Activated CD8-positive, alpha-beta T cell treated with anti-CD3 and anti-CD28 coated beads, Interleukin-2, amount 10 ng/mL, durations not matched to agents 7 days and 5 days (primary cell): ENCODE measurements around the gene TTC23. TPM values are rescaled to one million over a fixed set of nuclear protein-coding genes. Genes with fewer than 3 reads are reported as not detected.

ENCODE experiments used
- ATAC-seq: fragments of 150-1000 bp; cut with Tn5 transposase; one replicate; pipeline ENCODE4 v1.10.0; 2021; ENCODE audit warnings: moderate library complexity
- CTCF ChIA-PET: fragments of 350-600 bp; sonication (Branson Sonifier 250); formaldehyde crosslinking; loops from one replicate; lab custom pipeline; 2021; ENCODE audit warnings: antibody characterized with exemption; lab: Charles Lee
- POLR2A ChIA-PET: fragments of 350-600 bp; sonication (Branson Sonifier 250); formaldehyde crosslinking; loops from one replicate; lab custom pipeline; 2021; ENCODE audit warnings: antibody characterized with exemption; lab: Charles Lee
- DNase-seq: peaks from one replicate; pipeline ENCODE4 v3.0.0-alpha.2; 2020
- H3K27ac Mint-ChIP-seq: one replicate; pipeline ENCODE4 v1.8.0; 2021; ENCODE audit warnings: mild to moderate bottlenecking, mixed read lengths
- H3K27me3 Mint-ChIP-seq: one replicate; pipeline ENCODE4 v1.8.0; 2021; ENCODE audit warnings: low read depth, mixed read lengths
- H3K36me3 Mint-ChIP-seq: one replicate; pipeline ENCODE4 v1.8.0; 2021; ENCODE audit warnings: low read depth, mixed read lengths
- H3K4me1 Mint-ChIP-seq: one replicate; pipeline ENCODE4 v1.8.0; 2021; ENCODE audit warnings: low read depth, mixed read lengths
- H3K4me3 Mint-ChIP-seq: one replicate; pipeline ENCODE4 v1.8.0; 2021; ENCODE audit warnings: mild to moderate bottlenecking, mixed read lengths
- H3K9me3 Mint-ChIP-seq: one replicate; pipeline ENCODE4 v1.8.0; 2022; ENCODE audit warnings: mixed read lengths; ENCODE audit not compliant: insufficient read depth
- total RNA-seq, 2 experiments: library from RNA; stranded (reverse); gene quantifications; one replicate each; pipeline ENCODE4 v1.2.3, GENCODE V29; 2021

TTC23 gene
- total RNA-seq, 2 experiments from 2014 or later, result 0.65 to 0.82 TPM

DNA sequence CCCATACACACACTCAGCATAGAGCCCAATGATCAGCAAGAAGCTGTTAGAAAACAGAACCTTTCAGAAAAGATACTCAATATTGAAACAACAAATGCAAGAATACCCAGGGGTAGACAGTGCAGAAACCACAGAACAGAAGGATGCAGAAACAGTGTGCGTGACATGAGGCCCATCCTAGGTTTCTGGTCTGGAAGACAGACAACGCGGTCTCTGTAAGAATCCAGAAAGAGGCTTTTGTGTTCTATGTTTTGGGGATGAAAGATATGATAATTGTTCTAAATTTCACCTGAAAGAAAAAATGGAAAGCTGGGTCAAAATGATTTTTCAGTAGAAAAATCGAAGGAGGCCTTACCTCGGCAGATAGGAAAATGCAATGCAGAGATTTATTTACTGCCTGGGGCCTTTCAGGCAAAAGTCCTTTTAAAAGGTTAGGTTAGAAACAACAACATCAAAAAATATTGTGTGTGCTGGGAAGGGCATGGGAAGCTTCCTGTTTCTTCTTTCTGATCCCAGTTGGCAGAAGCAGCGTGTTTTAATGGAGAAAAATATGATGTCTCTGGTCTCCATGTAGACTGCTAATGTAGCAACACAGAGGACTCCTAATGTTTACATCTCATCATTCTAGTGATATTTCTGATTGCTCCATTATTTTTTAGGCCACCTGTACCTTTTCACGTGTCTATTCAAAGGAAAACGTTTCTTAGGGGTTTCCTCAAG lies 127.5 kb downstream of the TTC23 start:
- POLR2A ChIA-PET, result no interaction called here
- Mint-ChIP-seq H3K4me3 (no peak overlapping the region), H3K27me3 (no peaks in the 10 kb centered on the region), H3K27ac (no peak overlapping the region), H3K9me3 (no peaks in the 10 kb centered on the region), H3K4me1 (no peaks in the 10 kb centered on the region), H3K36me3 (no peaks in the 10 kb centered on the region)
- CTCF ChIA-PET, result no interaction called here
- no peak for DNase-seq
- ATAC-seq, result no peak

DNA sequence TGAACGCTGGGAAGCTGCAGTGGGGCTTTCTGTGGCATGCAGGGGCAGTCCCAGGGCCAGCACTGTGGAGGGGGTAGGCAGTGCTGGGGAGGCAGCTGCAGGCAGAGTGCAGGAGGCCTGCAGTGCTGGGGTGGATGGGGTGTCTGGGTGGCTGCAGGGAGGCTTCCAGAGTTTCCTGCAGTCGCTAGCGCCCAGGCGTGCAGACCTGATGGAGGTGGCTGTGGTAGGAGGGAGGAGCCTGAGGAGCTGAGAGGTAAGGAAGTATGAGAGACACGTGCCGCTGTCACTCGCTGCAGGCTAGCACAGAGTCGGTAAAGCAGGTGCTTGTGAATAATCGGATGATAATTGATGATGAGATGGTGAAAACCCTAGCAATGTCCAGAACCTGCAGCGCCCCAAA lies 128.2 kb downstream of the TTC23 start:
- Mint-ChIP-seq H3K9me3 (no peaks in the 10 kb centered on the region), H3K4me1 (no peaks in the 10 kb centered on the region), H3K27ac (no peak overlapping the region), H3K36me3 (no peaks in the 10 kb centered on the region), H3K4me3 (no peak overlapping the region), H3K27me3 (no peaks in the 10 kb centered on the region)
- DNase-seq (no peak), ATAC-seq (no peak)
- ChIA-PET CTCF (no interaction called here), POLR2A (no interaction called here)

DNA sequence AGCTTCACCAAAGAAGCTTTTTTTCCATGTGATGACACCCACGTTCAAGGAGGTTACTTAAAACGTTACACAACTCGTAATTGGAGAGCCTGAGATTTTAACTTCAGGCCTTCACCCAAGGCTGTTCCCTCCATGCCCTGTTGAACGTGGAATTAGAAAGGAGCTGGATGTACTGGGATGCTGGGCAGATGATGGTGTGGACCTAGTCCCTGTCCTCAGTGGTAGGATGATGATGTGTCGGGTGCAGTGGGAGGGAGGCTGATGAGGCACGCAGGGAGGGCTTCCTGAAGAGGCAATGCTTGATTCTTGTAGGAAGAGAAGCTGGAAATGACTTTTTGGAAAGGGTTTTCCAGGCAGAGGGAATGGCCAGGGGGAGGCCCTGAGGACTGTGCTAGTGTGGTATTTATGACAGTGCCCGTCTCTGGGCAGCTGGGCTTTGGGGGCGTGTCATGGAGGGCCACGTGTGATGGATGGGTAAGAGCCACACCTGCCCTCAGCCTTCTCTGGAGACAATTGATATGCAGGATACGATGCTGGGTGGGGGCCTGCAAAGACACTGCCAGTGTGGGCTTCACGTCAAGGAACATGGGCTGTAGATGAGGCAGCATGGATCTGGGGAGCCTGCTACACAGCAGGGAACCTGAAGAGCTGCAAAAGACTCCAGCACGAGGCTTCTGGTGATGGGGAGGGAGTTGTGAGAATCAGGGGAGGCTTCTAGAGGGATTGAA lies 129.2 kb downstream of the TTC23 start:
- no peak for DNase-seq
- CTCF ChIA-PET, result interaction anchor here (1.0 kb wide), 1 partner anchor 19 kb away, joined by 4 read pairs; no protein-coding TSS in a partner anchor
- Mint-ChIP-seq H3K27ac (no peak overlapping the region), H3K4me3 (no peak overlapping the region), H3K27me3 (no peaks in the 10 kb centered on the region), H3K36me3 (no peaks in the 10 kb centered on the region), H3K4me1 (no peaks in the 10 kb centered on the region), H3K9me3 (no peaks in the 10 kb centered on the region)
- ATAC-seq, result no peak
- POLR2A ChIA-PET, result no interaction called here

DNA sequence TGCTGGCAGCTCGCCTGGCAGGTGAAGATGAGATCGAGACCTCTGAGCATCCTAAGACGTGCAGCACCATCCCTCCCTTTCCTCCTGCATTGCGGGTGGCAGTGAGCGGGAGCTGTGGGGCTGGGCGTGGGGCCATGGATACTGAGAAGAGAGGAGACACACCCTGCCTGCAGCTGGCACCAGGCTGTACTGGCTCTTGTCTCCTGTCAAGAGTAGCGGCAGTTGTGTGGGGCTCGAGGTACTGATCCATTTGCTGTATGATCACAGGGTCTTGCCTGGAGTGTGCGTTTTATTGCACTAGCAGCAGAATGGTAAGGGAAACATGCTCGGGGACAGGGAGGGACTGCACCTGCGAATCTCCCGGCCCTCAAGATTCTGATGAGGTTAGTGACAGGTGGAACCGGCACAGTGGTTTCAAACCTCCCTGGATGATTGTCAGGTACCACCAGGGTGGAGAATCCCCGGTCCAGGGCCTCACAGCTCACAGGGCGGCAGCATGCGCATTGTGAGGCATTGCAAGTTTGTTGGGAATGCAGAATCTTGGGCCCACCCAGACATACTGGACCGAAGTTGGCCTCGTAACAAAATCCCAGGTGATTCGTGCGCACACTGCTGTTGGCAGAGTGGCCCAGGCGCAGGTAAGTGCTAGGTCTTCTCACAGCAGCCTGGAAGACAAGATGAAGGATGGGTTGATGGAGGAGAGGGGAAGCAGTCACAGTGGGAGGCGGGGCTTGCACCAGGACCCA lies 130.4 kb downstream of the TTC23 start:
- Mint-ChIP-seq H3K4me1 (no peaks in the 10 kb centered on the region), H3K27ac (no peak overlapping the region), H3K9me3 (no peaks in the 10 kb centered on the region), H3K27me3 (no peaks in the 10 kb centered on the region), H3K4me3 (no peak overlapping the region), H3K36me3 (no peaks in the 10 kb centered on the region)
- POLR2A ChIA-PET, result no interaction called here
- no peak for DNase-seq
- CTCF ChIA-PET, result no interaction called here
- ATAC-seq, result no peak

DNA sequence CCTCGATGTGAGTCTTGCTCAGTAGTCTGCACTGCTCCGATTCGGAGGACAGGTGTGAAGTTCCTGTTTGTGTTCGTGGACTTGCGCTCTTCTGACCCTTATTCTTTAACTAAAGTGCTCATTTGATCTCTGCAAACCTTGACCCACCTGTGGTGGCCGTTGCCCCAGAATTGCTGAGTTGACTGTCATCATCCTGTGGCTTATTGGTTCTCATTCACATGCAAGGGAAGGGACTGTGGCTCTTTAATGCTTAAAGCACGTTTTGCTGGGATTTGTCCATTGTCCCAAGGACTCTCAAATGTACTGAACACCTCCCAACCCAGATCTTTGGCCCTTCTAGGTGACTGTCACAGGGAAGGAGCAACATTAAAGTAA lies 131.1 kb downstream of the TTC23 start:
- CTCF ChIA-PET, result no interaction called here
- Mint-ChIP-seq H3K4me3 (no peak overlapping the region), H3K27me3 (no peaks in the 10 kb centered on the region), H3K27ac (no peak overlapping the region), H3K4me1 (no peaks in the 10 kb centered on the region), H3K9me3 (no peaks in the 10 kb centered on the region), H3K36me3 (no peaks in the 10 kb centered on the region)
- DNase-seq (no peak), ATAC-seq (no peak)
- POLR2A ChIA-PET, result no interaction called here

DNA sequence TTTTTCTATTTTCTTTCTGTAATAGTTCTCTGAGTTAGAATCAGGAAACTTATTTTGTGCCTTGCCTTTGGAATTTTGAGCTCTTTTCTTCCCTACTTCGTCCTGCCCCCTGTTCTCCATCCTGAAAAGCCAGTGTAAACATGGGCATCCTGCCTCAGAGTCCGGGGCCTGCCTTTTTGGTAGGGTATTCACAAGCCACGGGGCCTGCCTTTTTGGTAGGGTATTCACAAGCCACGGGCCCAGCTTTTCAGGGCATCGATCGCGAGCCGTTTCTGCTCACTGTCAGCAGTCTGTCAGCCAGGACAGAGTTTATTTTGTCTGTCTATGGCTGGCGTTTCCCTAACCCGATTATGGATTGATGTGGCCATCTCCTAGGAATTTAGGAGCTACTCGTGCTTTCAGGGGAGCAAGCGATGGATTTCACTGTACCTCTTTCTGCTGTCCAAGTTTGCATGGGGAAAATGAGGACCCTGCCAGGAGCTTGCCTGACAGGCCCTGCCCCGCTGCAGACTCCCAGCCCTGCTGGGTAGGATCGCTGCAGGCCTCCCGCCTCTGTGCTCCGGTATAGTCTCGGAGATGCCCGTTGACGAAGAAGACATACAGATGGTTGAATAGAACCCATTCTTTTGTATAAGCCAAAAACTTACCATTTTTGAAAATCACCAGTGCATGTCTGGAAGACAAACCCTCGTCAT lies 131.7 kb downstream of the TTC23 start:
- H3K4me1 Mint-ChIP-seq, result no peaks in the 10 kb centered on the region
- no peak overlapping the region for H3K4me3 Mint-ChIP-seq
- ChIA-PET POLR2A (no interaction called here), CTCF (no interaction called here)
- H3K9me3 Mint-ChIP-seq, result no peaks in the 10 kb centered on the region
- no peak overlapping the region for H3K27ac Mint-ChIP-seq
- no peaks in the 10 kb centered on the region for H3K27me3 Mint-ChIP-seq
- ATAC-seq (no peak), DNase-seq (no peak)
- no peaks in the 10 kb centered on the region for H3K36me3 Mint-ChIP-seq

DNA sequence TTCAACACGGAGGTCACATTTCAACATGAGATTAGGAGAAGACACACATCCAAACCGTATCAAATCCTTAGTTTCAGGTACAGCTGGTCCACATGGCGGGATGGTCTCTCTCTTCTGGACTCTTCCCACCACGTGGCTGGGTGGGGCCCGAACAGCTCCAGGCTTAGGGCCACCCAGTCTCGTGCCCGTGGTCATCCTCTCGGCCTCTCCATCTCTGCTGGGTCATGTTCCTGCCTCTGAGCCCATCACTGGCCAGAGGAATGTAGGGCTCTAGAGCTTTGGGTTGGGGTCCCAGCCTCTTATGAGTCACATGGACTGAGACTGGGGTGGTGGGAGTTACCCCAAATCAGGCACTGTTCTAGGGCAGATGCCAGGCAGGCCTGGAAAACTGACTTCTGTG lies 132.3 kb downstream of the TTC23 start:
- Mint-ChIP-seq H3K4me3 (no peak overlapping the region), H3K9me3 (no peaks in the 10 kb centered on the region), H3K36me3 (no peaks in the 10 kb centered on the region), H3K4me1 (no peaks in the 10 kb centered on the region), H3K27ac (no peak overlapping the region), H3K27me3 (no peaks in the 10 kb centered on the region)
- ChIA-PET CTCF (no interaction called here), POLR2A (no interaction called here)
- no peak for ATAC-seq
- no peak for DNase-seq

DNA sequence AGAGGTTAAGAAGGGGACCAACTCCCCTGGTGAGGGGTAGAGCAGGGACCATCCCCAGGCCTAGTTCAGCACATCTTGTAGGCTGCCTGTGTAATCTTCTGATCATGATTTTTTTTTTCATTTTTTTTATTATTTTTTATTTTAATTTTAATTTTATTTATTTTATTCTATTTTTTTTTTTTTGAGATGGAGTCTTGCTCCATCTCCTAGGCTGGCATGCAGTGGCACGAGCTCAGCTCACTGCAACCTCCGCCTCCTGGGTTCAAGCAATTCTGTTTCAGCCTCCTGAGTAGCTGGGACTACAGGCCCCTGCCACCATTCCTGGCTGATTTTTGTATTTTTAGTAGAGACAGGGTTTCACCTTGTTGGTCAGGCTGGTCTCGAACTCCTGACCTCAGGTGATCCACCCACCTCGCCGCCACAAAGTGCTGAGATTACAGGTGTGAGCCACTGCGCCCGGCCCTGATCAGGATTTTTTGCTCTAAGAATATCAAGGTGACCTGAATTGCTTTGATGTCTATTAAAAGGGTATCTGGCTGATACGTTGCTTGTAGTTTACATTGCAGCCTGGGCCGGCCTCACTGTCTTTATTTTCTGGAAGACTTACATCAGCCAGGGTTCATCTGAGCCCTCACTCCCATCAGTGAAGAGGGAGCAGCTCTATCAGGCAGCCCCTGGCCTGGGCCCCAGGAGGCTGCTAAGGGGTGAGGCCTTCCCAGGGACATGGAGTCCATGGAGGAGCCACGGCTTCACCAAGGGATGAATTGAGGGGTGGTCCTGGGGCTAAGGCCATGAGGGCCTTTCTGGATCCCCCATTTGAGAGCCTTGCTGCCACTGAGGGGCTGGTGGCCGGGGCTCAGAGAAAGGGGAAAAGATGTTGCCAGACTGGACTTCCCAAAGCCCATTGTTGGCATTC lies 133.8 kb downstream of the TTC23 start:
- no peaks in the 10 kb centered on the region for H3K9me3 Mint-ChIP-seq
- DNase-seq (no peak), ATAC-seq (no peak)
- no peaks in the 10 kb centered on the region for H3K36me3 Mint-ChIP-seq
- no peak overlapping the region for H3K4me3 Mint-ChIP-seq
- CTCF ChIA-PET, result no interaction called here
- H3K4me1 Mint-ChIP-seq, result peaks cover 5% of the 10 kb centered on the region
- no peak overlapping the region for H3K27ac Mint-ChIP-seq
- POLR2A ChIA-PET, result no interaction called here
- no peaks in the 10 kb centered on the region for H3K27me3 Mint-ChIP-seq

DNA sequence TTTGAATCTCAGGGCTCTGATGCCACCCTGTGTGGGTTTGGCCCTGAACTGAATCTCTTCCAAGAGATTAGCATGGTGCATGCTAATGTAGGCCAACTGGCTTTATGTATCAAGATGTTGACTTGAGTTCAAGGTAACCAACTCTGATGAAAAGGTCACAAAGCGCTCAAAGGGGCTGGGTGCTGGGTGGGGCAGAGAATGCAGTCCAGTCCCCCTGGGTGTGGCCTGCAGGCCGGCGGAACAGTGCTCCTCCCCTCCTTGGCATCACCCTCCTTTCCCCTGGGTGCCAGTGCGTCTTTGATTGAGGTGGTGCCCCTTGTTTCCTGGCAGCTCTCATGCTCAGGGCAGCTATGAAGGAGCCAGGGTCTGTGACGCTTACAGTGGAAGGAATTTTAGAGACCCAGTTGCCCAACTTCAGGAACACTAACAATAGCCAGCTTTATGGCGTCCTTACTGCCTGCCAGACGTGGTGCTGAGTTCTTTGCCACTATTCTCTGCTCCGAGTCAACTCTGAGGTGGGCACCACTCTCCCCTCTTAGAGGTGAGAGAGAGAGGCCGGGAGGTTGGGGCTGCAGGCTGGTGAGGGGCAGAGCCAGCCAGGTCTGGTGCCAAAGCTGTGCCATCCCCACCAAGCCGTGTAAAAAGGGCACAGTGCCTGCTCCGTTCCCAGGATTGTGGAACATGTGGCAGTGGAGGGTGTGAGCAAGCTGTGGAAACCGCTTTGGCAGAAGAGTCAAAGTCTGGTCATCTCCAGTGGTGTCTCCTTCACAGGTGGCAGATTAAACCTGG lies 134.7 kb downstream of the TTC23 start:
- no peak for ATAC-seq
- DNase-seq, result no peak
- H3K36me3 Mint-ChIP-seq, result no peaks in the 10 kb centered on the region
- no peaks in the 10 kb centered on the region for H3K27me3 Mint-ChIP-seq
- ChIA-PET CTCF (no interaction called here), POLR2A (no interaction called here)
- H3K4me3 Mint-ChIP-seq, result no peak overlapping the region
- H3K27ac Mint-ChIP-seq, result no peak overlapping the region
- H3K4me1 Mint-ChIP-seq, result peaks cover 10% of the 10 kb centered on the region
- no peaks in the 10 kb centered on the region for H3K9me3 Mint-ChIP-seq

DNA sequence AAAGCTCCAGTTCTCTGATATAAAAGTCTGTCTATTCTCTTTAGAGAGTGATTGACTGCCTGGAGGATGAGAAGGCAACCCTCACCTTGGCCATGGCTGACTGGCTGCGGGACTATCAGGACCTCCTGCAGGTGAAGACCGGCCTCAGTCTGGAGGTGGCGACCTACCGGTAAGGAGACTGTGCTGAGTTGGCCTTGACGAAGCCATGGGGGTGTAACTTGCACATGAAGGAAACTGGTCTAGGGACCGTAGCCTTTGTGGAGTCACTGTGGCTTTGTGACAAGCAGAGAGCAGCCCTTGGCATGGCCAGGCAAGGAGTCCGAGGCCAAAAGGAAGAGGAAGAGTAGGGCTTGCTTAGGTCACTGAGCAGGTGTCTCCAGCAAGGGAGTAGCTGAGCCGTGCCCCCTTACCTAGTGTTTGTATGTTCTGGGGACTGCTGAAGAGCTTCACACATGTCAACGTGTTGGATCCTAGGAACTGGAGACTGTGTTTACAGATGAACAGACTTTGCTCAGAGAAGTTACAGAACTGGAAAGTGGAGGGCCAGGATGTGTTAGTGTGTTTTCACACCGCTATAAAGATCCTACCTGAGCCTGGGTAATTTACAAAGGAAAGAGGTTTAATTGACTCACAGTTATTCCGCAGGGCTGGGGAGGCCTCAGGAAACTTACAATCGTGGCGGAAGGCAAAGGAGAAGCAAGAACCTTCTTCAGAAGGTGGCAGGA lies 135.7 kb downstream of the TTC23 start:
- ATAC-seq (no peak), DNase-seq (no peak)
- no peak overlapping the region for H3K27ac Mint-ChIP-seq
- H3K4me1 Mint-ChIP-seq, result peaks cover 10% of the 10 kb centered on the region
- CTCF ChIA-PET, result no interaction called here
- peaks cover 4% of the 10 kb centered on the region for H3K27me3 Mint-ChIP-seq
- no peak overlapping the region for H3K4me3 Mint-ChIP-seq
- H3K36me3 Mint-ChIP-seq, result no peaks in the 10 kb centered on the region
- H3K9me3 Mint-ChIP-seq, result no peaks in the 10 kb centered on the region
- POLR2A ChIA-PET, result no interaction called here
